ENCODE results near the gene GSC2. TPM values are rescaled to one million over a fixed set of nuclear protein-coding genes. Genes with fewer than 3 reads are reported as not detected.
A peak's percentile ranks its signal among the peaks of the same experiment; 100 is the strongest.

GSC2 gene
- total RNA-seq, 4 donors from 2014 or later = not detected

DNA sequence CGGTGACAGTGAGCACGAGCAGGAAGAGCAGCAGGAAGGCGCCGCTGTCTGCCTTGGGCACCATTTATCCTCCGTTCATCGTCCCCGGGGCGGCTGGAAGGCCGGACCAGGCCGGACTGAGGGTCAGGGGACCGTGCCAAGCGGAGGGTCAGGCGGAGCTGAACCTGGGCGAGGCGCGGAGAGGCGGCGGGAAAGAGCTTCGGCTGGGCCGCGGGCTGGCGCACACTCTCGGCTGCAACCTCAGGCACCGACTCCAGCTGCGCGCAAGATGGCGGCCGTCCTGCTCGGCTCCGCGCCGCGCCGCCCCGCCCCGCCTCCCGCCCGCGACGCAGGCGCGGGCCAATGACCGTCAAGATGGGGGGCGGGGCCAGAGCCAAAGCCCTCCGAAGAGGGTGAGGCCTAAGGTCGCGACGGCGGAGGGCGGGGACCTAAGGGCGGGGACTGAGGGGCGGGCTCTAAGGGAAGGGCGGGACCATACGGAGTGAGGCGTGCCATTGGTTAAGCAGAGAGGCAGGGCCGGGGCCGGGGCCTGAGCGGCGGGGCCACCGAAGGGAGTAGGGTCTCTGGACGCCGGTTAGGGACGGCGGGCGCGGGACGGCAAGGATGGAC is 27.8 kb downstream of the GSC2 start, which contains the start of gene DGCR2:
Gene DGCR2, minus strand, starts transcription at position 270 of the 609 bp plus-strand sequence. Its CDS starts 206 bp downstream, at position 64.
- TF ChIP-seq, protein P1, sequence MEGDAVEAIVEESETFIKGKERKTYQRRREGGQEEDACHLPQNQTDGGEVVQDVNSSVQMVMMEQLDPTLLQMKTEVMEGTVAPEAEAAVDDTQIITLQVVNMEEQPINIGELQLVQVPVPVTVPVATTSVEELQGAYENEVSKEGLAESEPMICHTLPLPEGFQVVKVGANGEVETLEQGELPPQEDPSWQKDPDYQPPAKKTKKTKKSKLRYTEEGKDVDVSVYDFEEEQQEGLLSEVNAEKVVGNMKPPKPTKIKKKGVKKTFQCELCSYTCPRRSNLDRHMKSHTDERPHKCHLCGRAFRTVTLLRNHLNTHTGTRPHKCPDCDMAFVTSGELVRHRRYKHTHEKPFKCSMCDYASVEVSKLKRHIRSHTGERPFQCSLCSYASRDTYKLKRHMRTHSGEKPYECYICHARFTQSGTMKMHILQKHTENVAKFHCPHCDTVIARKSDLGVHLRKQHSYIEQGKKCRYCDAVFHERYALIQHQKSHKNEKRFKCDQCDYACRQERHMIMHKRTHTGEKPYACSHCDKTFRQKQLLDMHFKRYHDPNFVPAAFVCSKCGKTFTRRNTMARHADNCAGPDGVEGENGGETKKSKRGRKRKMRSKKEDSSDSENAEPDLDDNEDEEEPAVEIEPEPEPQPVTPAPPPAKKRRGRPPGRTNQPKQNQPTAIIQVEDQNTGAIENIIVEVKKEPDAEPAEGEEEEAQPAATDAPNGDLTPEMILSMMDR (IDR thresholded peaks at IDR 0.05) = no peak
- DNase-seq (ENCODE audit: low spot score) (peak; percentile 90), ATAC-seq (ENCODE audit: low FRiP score) (peak; percentile 99)

GRCh38 chr22:19121631-19122142 is 28.4 kb downstream of the GSC2 start:
- ATAC-seq (ENCODE audit: low FRiP score) (peak; percentile 42), DNase-seq (ENCODE audit: low spot score) (no peak)
- TF ChIP-seq, protein P1 (IDR thresholded peaks at IDR 0.05) = no peak

DNA sequence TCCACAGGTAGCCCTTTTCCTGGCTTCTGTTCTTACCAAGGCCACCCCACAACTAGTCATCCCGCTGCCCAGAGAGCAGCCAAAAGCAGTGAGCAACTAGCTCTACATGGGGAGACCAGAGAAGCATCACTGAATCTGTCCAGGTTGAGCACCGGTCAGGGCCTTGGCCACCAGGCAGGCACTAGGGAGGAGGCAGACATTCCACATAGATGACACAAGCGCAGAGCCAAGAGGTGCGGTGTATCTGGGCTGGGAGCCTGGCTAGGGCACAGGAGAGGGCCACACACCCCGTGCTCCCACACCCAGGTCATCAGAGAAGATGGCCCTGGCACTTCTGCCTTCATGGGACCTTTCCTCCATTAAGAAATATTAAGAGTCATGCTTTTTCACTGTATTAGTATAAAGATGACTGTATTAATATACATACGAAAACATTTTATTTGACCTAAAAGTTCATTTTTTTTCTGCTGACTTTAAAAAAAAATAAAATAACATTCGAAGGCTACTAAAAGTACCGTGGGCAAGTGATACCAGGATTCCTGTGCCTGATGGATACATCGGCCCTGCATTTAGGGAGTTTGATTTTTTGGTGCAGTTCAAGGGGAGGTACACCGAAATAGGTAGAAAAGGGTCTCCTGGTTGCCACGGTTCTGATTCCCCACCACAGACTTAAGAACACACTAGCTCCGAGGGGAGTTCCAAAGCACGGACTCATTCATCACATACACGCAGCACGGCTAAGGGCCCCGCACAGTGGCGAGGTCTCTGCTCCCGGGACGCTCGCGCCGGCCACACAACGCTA is 29.1 kb downstream of the GSC2 start:
- TF ChIP-seq, protein P1 (IDR thresholded peaks at IDR 0.05) = no peak
- DNase-seq (ENCODE audit: low spot score) = no peak
- ATAC-seq (ENCODE audit: low FRiP score) = no peak

DNA sequence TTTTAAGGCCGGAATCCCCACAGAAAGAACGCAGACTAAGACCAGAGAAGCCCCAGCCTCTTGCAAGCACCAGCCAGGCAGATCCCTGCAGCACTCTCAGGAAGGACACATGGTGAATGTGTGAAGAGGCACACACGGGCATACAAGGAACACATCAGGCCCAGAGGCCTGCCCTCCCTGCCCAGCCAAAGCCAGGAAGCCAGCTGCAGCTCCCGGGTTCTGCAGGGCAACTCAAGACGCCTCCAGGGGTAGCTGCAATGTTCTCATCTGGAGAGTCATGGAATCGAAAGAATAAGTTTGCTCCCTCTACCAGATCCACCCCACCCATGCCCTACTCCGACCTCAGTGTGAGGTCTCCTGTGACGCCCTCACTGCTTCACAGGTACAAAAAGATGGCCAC is 30.1 kb downstream of the GSC2 start:
- no peak for DNase-seq (ENCODE audit: low spot score)
- TF ChIP-seq, protein P1 (IDR thresholded peaks at IDR 0.05) = no peak

GRCh38 chr22:19118329-19118880 is 31.7 kb downstream of the GSC2 start:
- no peak for ATAC-seq (ENCODE audit: low FRiP score)
- TF ChIP-seq, protein P1 (IDR thresholded peaks at IDR 0.05) = no peak
- no peak for DNase-seq (ENCODE audit: low spot score)

More for the DNA sequence above, 30.1 kb downstream of the GSC2 start:
- ATAC-seq (ENCODE audit: low FRiP score) = no peak

- no peak for DNase-seq (ENCODE audit: low spot score)
- no peak for ATAC-seq (ENCODE audit: low FRiP score)
- TF ChIP-seq, protein P1 (IDR thresholded peaks at IDR 0.05) = no peak
Observed at GRCh38 chr22:19117111-19117512, 33.0 kb downstream of the GSC2 start.
